Adrenal gland (tissue), 5 donors: ENCODE results near the gene HNF4A.

Experiments used
- CTCF ChIP-seq, 6 experiments: fragments of 450-650 bp in 4 of 6; fragments of 200-600 bp in 2 of 6; sonication (generic) in 1 of 6; IDR thresholded peaks; 1 replicate in 5 of 6; 2 replicates in 1 of 6; pipeline versions ENCODE4 v1.5.1 to v1.8.0; 2016 to 2021; ENCODE audit warnings: antibody characterized with exemption in 6 of 6, mild to moderate bottlenecking in 2 of 6, moderate library complexity in 1 of 6
- POLR2A ChIP-seq, 2 donors: fragments of 450-650 bp; IDR thresholded peaks; one replicate each; pipeline ENCODE4 v1.6.1; 2017; ENCODE audit warnings: antibody characterized with exemption in 2 of 2, mild to moderate bottlenecking in 2 of 2, moderate library complexity in 1 of 2
- donor health status: DM: no; HTN: no; CAD: no.

DNA sequence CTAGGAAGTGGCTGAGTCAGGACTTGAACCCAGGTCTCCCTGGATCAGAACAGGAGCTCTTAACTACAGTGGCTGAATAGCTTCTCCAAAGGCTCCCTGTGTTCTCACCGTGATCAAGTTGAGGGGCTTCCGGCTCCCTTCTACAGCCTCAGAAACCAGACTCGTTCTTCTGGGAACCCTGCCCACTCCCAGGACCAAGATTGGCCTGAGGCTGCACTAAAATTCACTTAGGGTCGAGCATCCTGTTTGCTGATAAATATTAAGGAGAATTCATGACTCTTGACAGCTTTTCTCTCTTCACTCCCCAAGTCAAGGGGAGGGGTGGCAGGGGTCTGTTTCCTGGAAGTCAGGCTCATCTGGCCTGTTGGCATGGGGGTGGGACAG, 75.6 kb downstream of the HNF4A start:
- TF ChIP-seq CTCF (IDR thresholded peaks at IDR 0.05) (no peak), POLR2A (IDR thresholded peaks at IDR 0.05) (no peak)
